ENCODE data around the gene MTHFR.

MTHFR gene

DNA sequence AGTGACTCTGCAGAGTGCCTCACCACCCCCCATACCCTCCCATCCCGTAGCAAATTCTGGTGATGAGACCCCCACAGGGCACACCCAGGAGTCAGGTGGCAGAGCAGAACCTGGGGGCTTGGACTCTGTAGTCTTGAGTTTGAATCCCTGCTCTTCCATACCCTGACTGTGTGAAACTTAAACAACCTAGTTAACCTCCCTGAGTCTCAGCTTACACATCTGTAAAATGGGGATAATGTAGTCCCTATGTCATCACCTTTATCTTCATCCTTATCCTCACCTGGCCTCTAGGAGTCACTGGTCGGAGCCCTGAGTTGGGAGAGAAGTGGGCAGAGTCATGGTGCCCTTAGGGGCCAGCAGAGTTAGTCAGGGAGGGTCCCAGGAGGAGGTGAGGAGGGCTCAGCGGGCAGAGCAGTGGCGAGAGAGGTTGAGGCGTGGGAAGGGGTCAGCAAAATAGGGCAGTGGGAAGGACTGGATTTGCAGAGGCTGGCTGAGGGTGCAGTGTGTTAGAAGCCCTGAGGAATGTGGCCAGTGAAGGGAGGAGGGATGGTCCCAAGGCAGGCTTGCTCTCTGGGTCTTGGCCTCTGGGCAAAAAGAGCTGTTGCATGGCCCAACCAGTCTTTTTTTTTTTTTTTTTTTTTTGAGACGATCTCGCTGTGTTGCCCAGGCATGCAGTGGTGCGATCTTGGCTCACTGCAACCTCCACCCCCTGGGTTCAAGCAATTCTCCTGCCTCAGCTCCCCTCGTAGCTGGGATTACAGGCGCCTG lies 25.2 kb downstream of the MTHFR start:
- no peak for DNase-seq (ENCODE audit: low spot score)

- DNase-seq (ENCODE audit: low spot score), result no peak
Measured at GRCh38 chr1:11779715-11780379, 25.9 kb downstream of the MTHFR start.

- DNase-seq (ENCODE audit: low spot score), result no peak
Measured at GRCh38 chr1:11778844-11779623, 26.7 kb downstream of the MTHFR start.

DNA sequence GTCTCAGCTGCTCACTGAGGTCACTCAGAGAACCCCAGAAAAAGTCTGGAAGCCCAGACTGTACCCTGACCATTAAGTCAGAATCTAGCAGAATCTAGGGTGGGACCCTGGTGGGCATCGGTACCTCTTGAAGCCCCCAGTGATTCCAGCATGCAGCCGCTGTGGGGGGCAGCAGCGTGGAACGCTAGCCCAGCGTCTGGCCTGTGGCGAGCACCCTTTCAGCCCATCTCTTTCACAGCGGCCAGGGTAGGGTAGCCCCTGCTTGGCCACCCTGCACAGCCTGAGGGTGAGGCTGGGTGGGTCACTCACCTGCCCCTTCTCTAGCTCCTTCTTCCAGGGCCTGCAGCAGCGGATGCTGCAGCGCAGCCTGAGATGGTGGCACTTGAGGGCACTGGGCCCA lies 27.4 kb downstream of the MTHFR start:
- DNase-seq (ENCODE audit: low spot score), result no peak

- no peak for DNase-seq (ENCODE audit: low spot score)
Measured at GRCh38 chr1:11777658-11778322, 28.0 kb downstream of the MTHFR start.

DNA sequence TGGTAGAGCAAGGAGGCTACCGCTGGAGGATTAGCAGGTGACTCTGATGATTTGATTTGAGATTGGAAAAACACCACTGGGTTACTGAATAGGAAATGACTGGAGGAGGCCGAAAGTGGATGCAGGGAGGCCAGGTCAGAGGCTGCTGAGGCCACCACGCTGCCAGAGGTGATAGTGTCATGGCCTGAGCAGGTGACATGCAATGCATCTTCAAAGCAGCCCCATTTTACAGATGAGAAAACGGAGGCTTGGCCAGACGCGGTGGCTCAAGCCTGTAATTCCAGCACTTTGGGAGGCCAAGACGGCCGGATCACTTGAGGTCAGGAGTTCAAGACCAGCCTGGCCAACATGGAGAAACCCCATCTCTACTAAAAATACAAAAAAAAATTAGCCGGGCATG lies 31.0 kb downstream of the MTHFR start:
- DNase-seq (ENCODE audit: low spot score), result no peak

- no peak for DNase-seq (ENCODE audit: low spot score)
Measured at GRCh38 chr1:11772458-11772857, 33.3 kb downstream of the MTHFR start.

GRCh38 chr1:11771481-11772043 lies 34.2 kb downstream of the MTHFR start:
- no peak for DNase-seq (ENCODE audit: low spot score)

- no peak for DNase-seq (ENCODE audit: low spot score)
Measured at GRCh38 chr1:11770011-11770410, 35.8 kb downstream of the MTHFR start.

DNA sequence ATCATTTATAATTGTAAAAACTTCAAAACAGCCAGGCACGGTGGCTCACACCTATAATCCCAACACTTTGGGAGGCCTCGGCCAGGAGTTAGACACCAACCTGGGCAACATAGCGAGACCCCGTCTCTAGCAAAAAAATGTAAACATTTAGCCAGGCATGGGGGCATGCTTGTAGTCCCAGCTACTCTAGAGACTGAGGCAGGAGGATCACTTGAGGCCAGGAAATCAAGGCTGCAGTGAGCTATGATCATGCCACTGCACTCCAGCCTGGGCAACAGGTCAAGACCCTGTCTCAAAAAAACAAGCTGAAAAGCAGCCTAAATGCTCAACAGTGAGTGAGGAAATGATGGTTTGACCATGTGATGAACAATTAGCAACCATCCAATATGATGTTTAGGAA lies 36.5 kb downstream of the MTHFR start:
- DNase-seq (ENCODE audit: low spot score), result no peak

DNA sequence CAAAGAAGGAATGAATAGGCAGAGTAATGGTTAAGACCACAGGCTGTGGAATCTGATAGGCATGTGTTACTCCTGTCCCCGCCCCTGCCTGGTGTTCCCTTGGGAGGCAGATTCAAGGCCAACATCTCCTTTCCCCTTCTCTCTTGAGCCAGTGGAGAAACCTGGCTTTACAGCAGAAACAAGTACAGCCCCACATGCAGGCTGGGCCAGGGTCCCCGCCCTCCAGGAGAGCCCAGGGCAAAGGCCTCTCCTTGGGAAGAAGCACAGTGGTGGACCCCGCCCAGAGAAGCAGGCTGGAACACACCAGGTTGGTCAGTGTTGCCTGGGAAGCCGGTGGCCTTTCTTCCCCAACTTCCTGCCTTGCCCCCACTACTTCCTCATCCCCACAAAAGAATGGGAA lies 36.9 kb downstream of the MTHFR start:
- no peak for DNase-seq (ENCODE audit: low spot score)

DNA sequence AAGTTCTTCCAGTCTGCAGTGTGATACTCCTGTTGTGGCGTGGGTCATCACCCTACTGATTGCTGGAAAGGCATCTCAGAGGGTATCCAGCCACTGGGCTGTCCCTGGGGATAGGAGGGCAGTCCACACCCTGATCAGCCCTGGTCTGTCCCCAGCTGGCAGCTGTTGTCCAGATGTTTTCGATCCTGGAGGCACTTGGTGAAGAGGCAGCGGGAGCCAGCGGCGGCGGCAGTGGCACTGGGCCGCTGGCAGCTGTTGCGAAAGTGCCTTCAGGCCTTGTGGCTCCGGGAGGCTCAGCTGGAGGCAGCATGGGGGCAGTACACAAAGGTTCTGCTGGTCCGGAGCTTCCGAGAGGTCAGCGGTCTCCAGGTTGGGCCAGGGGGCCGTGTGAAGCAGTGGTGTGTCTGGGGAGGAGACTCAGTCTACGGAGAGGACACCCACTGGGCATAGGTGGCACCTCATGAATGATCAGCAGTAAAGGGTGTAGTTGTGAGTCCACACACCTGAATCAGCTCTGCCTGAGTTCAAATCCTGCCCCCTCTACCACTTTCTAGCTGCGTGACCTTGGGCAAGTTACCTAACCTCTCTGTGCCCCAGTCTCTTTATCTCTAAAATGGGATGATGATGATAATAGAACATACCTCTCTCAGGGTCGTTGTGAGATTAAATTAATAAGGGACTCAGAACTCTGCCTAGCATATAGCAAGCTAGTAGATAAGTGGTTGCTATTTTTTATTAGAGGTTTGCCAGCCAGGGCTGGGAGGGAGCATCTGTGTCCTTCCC lies 37.7 kb downstream of the MTHFR start:
- no peak for DNase-seq (ENCODE audit: low spot score)

GRCh38 chr1:11766429-11766776 lies 39.4 kb downstream of the MTHFR start:
- no peak for DNase-seq (ENCODE audit: low spot score)

DNA sequence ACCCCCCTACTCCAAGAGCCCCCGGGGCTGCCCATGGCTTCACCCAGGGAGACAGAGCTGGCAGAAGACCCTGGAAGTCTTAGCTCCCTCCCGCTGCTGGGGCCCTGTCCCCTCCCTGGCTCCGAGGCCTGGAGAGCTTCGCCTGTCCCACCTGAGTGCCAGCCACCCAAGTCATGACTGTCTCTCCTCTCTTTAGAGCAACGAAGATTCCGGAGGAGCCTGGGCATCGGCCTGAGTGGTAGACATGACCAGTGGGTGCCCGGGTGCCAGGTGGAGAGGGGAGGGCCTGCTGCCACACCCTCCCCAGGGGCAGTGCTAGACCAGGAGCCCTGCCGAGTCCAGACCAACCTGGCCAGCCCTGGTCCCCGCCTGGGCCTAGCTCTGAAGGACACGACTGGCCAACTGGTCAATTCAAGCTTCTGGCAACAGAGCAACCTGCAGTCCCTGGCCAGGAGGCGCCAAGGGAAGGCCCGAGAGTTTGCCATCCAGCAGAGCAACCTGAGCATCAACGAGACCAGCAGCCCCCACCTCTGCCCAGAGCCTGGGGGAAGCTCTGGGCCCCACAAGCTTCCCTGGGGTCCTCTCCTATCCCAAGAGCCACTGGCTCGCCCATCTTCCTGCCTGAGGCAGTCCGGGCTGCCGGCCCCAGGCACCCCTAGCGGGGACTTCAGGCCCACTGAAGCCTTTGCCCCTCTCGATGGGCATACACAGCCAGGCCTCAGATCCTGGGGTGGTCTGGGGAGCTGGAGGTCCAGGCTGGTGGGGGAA lies 39.9 kb downstream of the MTHFR start:
- no peak for DNase-seq (ENCODE audit: low spot score)

DNA sequence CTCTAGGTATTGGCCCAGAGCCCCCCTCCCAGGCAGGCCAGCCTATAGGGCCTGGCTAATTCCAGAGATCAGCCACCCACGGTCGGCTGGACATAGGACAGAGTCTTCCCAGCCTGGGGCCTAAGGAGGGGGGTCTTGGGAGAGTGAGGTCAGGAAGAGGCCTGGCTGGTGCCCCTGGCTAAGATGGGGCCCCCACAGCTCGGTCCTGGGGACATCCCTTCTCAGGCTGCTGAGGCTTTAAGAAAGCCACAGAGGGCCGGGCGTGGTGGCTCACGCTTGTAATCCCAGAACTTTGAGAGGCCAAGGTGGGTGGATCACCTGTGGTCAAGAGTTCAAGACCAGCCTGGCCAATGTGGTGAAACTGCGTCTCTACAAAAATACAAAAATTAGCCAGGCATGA lies 41.2 kb downstream of the MTHFR start:
- DNase-seq (ENCODE audit: low spot score), result no peak

DNA sequence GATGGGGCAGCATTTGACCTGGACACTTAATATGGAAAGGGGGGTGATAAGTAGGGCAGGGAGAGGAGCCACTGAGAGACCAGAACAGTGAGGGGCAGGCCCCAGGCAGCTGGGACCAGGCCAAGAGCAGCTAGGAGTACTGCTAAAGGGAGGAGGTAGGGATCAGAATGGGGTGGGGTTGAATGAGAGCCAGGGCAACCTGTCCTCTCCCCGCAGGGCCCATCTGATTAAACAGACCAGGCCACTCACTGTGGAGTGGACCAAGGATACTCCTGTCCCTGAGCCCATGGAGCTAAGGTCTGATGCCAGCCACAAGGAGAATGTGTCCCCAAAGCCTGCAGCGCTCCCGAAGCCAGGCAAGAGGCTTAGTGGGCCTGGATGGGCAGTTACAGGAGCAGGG lies 41.6 kb downstream of the MTHFR start:
- DNase-seq (ENCODE audit: low spot score), result no peak

GRCh38 chr1:11761988-11762406 lies 43.8 kb downstream of the MTHFR start, which contains the start of gene C1orf167:
Gene C1orf167 (plus strand): TSS chr1:11762193. CDS start chr1:11764401, 2,208 bp downstream.
- DNase-seq (ENCODE audit: low spot score), result peak; percentile 14

DNA sequence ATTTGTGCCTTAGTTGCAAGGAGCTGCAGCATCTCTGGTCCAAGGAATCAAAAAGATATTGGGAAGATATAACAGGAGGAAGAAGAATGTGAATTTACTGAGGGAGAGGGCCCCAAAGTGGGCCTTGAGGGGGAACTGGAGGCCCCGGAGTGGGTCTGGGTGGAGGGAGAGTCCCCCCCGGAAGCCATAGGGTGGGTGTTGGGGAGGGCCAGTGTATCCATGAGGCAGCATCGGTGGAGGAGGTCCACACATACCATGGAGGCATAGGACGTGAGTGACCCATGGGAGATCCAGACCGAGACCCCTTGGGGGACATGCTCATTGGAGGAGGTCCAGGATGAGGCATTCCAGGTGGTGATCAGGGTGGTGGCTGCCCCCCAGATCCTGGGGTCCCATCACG lies 44.5 kb downstream of the MTHFR start:
- DNase-seq (ENCODE audit: low spot score), result no peak

DNA sequence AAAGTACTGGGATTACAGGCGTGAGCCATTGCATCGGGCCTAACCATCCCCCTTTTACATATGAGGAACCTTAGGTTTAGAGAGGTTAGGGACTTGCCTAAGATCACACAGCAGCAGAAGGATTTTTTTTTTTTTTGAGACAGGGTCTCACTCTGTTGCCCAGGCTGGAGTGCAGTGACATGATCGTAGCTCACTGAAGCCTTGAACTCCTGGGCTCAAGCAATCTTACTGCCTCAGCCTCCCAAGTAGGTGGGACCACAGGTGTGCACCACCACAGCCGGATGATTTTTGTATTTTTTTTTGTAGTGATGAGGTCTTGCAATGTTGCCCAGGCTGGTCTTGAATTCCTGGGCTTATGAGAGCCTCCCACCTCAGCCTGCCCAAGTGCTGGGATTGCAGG lies 46.0 kb downstream of the MTHFR start:
- DNase-seq (ENCODE audit: low spot score), result no peak

DNA sequence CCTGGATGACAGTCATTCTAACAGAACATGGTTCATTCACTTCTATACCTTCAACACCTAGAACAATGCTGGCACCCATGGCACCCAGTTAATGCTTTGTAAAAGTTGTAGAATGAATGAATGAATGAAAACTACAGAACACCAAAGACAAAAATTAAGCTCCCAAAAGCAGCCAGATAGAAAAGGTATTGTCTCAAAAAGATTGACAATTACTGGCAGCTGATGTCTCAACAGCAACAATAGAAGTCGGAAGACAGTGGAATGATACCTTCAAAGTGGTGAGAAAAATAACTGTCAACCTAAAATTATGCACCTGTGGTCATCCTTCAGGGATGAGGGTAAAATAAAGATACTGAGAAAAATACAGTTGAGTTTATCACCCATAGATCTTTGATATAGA lies 48.7 kb downstream of the MTHFR start:
- no peak for DNase-seq (ENCODE audit: low spot score)
